SU-DHL-6 (cell line): ENCODE measurements around the gene ERICH4.

ENCODE experiments used
- H2AFZ ChIP-seq: fragments of 200-600 bp; sonication (generic); 2 replicates; pipeline ENCODE4 v1.6.1; 2014; ENCODE audit warnings: low read depth, mild to moderate bottlenecking, moderate library complexity, mixed read lengths, antibody characterized with exemption, low read length; ENCODE audit not compliant: severe bottlenecking
- H3F3A ChIP-seq: fragments of 200-600 bp; shearing (Covaris generic); 2 replicates; pipeline ENCODE4 v1.6.0; 2016; ENCODE audit warnings: antibody characterized with exemption, mild to moderate bottlenecking; ENCODE audit not compliant: insufficient read depth
- H3K27ac ChIP-seq: fragments of 200-600 bp; sonication (generic); 2 replicates; pipeline ENCODE4 v1.5.1; 2016; ENCODE audit warnings: low read depth, mild to moderate bottlenecking, low read length, moderate library complexity, mixed read lengths
- H3K27me3 ChIP-seq: fragments of 200-600 bp; sonication (generic), shearing (Covaris generic); 2 replicates; pipeline ENCODE4 v1.6.0; 2014; ENCODE audit warnings: mild to moderate bottlenecking, low read length
- H3K36me3 ChIP-seq: fragments of 200-600 bp; sonication (generic); 2 replicates; pipeline ENCODE4 v1.6.1; 2014; ENCODE audit warnings: mild to moderate bottlenecking, low read length, mixed read lengths
- H3K4me2 ChIP-seq: fragments of 300-600, 200-600 bp; shearing (Covaris generic), sonication (generic); 2 replicates; pipeline ENCODE4 v1.6.0; 2014; ENCODE audit warnings: low read length, low read depth, mild to moderate bottlenecking; ENCODE audit not compliant: poor library complexity, severe bottlenecking
- H3K4me3 ChIP-seq: fragments of 200-600 bp; sonication (generic); 2 replicates; pipeline ENCODE4 v1.5.1; 2014; ENCODE audit warnings: antibody characterized with exemption, low read length, mild to moderate bottlenecking, mixed read lengths; ENCODE audit not compliant: insufficient read depth, poor library complexity, severe bottlenecking
- H3K79me2 ChIP-seq: fragments of 200-600 bp; sonication (generic); 2 replicates; pipeline ENCODE4 v1.6.1; 2014; ENCODE audit warnings: mild to moderate bottlenecking, low read length, moderate library complexity; ENCODE audit not compliant: insufficient read depth
- H3K9ac ChIP-seq: fragments of 200-600 bp; sonication (generic); 2 replicates; pipeline ENCODE4 v1.7.0; 2014; ENCODE audit warnings: mild to moderate bottlenecking, low read length
- H3K9me2 ChIP-seq: fragments of 200-600 bp; sonication (generic); replicated peaks from 2 replicates; pipeline ENCODE4 v1.6.1; 2014; ENCODE audit warnings: low read length; ENCODE audit not compliant: insufficient read depth
- H3K9me3 ChIP-seq: fragments of 200-600 bp; sonication (generic); 2 replicates; pipeline ENCODE4 v1.6.1; 2014; ENCODE audit warnings: low read length, mixed read lengths; ENCODE audit not compliant: insufficient read depth
- H4K20me1 ChIP-seq: fragments of 200-600 bp; sonication (generic); 2 replicates; pipeline ENCODE4 v1.6.1; 2014; ENCODE audit warnings: low read depth, mild to moderate bottlenecking, antibody characterized with exemption, low read length, moderate library complexity, mixed read lengths
- CTCF ChIP-seq: fragments of 200-600 bp; sonication (generic); IDR thresholded peaks from one replicate; pipeline ENCODE4 v1.5.1; 2017; ENCODE audit warnings: antibody characterized with exemption, mild to moderate bottlenecking, low read length, moderate library complexity; ENCODE audit not compliant: insufficient read depth, poor library complexity, severe bottlenecking
- EZH2phosphoT487 ChIP-seq: fragments of 200-600 bp; sonication (generic), shearing (Covaris generic); conservative IDR thresholded peaks from 2 replicates; pipeline ENCODE4 v1.6.1; 2018; ENCODE audit warnings: mild to moderate bottlenecking, antibody characterized with exemption, low read length, moderate library complexity, mixed read lengths

The ERICH4 gene

GRCh38 chr19:41447732-41448332, 4.9 kb downstream of the ERICH4 start:
- Histone ChIP-seq H4K20me1 (no peaks in the 10 kb centered on the region), H3K9me3 (no peaks in the 10 kb centered on the region), H3K36me3 (no peaks in the 10 kb centered on the region), H3K79me2 (no peaks in the 10 kb centered on the region), H3K9ac (no peak overlapping the region), H3F3A (no peaks in the 10 kb centered on the region), H3K4me2 (no peak overlapping the region), H3K27ac (no peak overlapping the region), H3K9me2 (no peaks in the 10 kb centered on the region), H3K4me3 (no peak overlapping the region), H2AFZ (no peak overlapping the region), H3K27me3 (no peaks in the 10 kb centered on the region)
- TF ChIP-seq CTCF, result no peak
- TF ChIP-seq EZH2phosphoT487, result no peak

GRCh38 chr19:41449079-41449864, 6.3 kb downstream of the ERICH4 start:
- H3K4me3 ChIP-seq, result no peak overlapping the region

GRCh38 chr19:41449865-41450178, 6.9 kb downstream of the ERICH4 start:
- Histone ChIP-seq H3F3A (no peaks in the 10 kb centered on the region), H3K4me3 (no peak overlapping the region), H2AFZ (no peak overlapping the region), H3K36me3 (no peaks in the 10 kb centered on the region), H4K20me1 (no peaks in the 10 kb centered on the region), H3K9ac (no peak overlapping the region), H3K4me2 (no peak overlapping the region), H3K9me3 (no peaks in the 10 kb centered on the region), H3K79me2 (no peaks in the 10 kb centered on the region), H3K27me3 (no peaks in the 10 kb centered on the region), H3K9me2 (no peaks in the 10 kb centered on the region), H3K27ac (no peak overlapping the region)
- TF ChIP-seq EZH2phosphoT487, result no peak
- TF ChIP-seq CTCF, result no peak

More at GRCh38 chr19:41449079-41449864, 6.3 kb downstream of the ERICH4 start:
- Histone ChIP-seq H3K79me2 (no peaks in the 10 kb centered on the region), H3K9me3 (no peaks in the 10 kb centered on the region), H2AFZ (peak overlapping the region; percentile 59), H3F3A (no peaks in the 10 kb centered on the region), H3K36me3 (no peaks in the 10 kb centered on the region), H3K4me2 (peak overlapping the region; percentile 51), H4K20me1 (no peaks in the 10 kb centered on the region), H3K9me2 (no peaks in the 10 kb centered on the region), H3K27ac (no peak overlapping the region), H3K27me3 (no peaks in the 10 kb centered on the region), H3K9ac (peak overlapping the region; percentile 36; the same call in 1 of the 2 replicates)
- TF ChIP-seq EZH2phosphoT487 (no peak), CTCF (peak; percentile 92)
